BLaER1 (cell line): ENCODE data around the gene FYN.
"Not testable (repeated sequence)": the region's sequence is repeated elsewhere in the genome, so short reads cannot be mapped to it uniquely, and the experiment has no call there.

ENCODE experiments used
- H3K27ac ChIP-seq: shearing (Covaris generic); formaldehyde crosslinking; 2 replicates; pipeline ENCODE4 v1.8.1; 2022
- H3K27me3 ChIP-seq: shearing (Covaris generic); formaldehyde crosslinking; 2 replicates; pipeline ENCODE4 v1.8.1; 2022
- H3K36me3 ChIP-seq: shearing (Covaris generic); formaldehyde crosslinking; 2 replicates; pipeline ENCODE4 v1.8.1; 2022
- H3K4me1 ChIP-seq: shearing (Covaris generic); formaldehyde crosslinking; 2 replicates; pipeline ENCODE4 v1.8.1; 2022
- H3K4me2 ChIP-seq: shearing (Covaris generic); formaldehyde crosslinking; 2 replicates; pipeline ENCODE4 v1.8.1; 2022
- H3K4me3 ChIP-seq: shearing (Covaris generic); formaldehyde crosslinking; 2 replicates; pipeline ENCODE4 v1.8.1; 2022
- H3K9ac ChIP-seq: shearing (Covaris generic); formaldehyde crosslinking; 2 replicates; pipeline ENCODE4 v1.8.1; 2022
- H3K9me3 ChIP-seq: shearing (Covaris generic); formaldehyde crosslinking; 2 replicates; pipeline ENCODE4 v1.8.1; 2022
- H4K20me1 ChIP-seq: shearing (Covaris generic); formaldehyde crosslinking; 2 replicates; pipeline ENCODE4 v1.8.1; 2022
- Cebpa-rat ChIP-seq: shearing (Covaris generic); IDR thresholded peaks from 2 replicates; pipeline ENCODE4 v1.8.1; 2022

Gene FYN

DNA sequence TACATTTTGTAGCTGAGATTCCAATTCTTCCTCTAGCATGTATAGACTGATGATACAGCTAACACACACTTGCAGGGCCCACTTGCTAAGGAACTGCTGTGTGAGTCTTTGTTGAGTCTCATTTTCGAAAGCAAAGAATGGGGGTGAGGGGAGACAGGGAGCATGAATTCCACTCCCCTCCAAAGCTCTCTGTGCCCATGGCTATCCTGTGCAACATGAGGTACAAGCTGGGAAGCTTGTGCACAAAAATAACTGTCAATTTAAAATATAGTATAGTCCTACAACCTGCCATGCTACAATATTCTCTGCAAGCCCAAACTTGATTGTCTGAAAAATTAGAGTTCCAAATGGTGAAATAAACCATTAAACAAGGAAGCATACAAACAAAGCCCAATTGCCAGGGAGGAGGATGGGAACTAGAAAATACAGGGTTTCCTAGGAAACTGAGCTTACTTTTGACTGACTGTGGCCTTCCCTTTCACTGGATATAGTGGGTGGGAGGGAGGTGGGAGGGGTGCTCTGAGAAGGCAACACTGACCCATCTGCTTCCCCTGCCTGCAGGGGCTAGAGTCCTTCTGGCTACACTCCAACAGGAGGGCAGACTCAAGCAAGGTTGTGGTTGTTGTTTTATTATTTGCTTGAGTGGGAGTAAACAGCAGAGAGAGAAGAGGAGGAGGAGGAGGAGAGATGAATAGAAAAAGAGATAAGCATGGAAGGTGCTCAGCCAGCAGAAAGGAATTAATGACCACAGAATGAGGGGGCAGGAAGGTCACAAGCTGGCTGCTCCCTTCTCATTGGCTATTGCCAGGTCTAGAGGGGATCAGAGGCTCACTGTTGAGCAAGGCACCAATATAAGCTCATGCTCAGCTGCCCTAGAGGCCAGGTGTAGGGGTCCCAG is 84.6 kb downstream of the FYN start:
- Histone ChIP-seq H4K20me1 (peaks cover 41% of the 10 kb centered on the region; the same call in 1 of the 2 replicates), H3K27me3 (no peaks in the 10 kb centered on the region), H3K4me1 (peaks cover 16% of the 10 kb centered on the region), H3K9ac (no peak overlapping the region), H3K4me2 (no peak overlapping the region), H3K4me3 (no peak overlapping the region), H3K36me3 (peaks cover 37% of the 10 kb centered on the region), H3K27ac (no peak overlapping the region), H3K9me3 (peaks cover 18% of the 10 kb centered on the region)
- TF ChIP-seq Cebpa-rat: no peak

DNA sequence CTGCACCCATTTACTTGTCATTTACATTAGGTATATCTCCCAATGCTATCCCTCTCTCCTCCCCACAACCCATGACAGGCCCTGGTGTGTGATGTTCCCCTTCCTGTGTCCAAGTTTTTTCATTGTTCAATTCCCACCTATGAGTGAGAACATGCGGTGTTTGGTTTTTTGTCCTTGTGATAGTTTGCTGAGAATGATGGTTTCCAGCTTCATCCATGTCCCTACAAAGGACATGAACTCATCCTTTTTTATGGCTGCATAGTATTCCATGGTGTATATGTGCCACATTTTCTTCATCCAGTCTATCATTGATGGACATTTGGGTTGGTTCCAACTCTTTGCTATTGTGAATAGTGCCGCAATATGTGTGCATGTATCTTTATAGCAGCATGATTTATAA is 87.1 kb downstream of the FYN start:
- not testable (repeated sequence) for H3K9ac ChIP-seq, H3K27ac ChIP-seq, H3K4me3 ChIP-seq, H3K4me2 ChIP-seq, H3K27me3 ChIP-seq
- peaks cover 18% of the 10 kb centered on the region for H3K9me3 ChIP-seq
- H3K36me3 ChIP-seq: peaks cover 49% of the 10 kb centered on the region
- peaks cover 11% of the 10 kb centered on the region; the same call in 1 of the 2 replicates for H3K4me1 ChIP-seq
- H4K20me1 ChIP-seq: peaks cover 46% of the 10 kb centered on the region

DNA sequence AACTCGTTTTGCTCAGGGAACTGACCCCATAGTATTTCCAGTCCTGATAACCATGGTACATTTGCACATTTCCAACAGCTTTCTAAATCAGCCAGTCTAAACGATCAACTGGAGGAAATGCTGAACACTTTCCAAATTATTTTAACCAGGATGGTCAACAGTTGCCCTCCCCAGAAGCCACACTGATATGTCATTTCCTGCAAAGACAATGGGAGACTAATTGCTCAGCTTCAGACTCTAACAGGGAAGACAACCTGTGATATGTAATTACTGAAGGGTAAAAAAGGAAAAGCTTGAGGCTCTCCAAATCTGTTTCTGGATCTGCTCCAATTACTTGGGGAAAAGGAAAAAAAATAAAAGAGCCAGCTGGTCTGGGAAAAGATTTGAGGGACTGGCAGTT is 88.8 kb downstream of the FYN start:
- no peak overlapping the region for H3K4me3 ChIP-seq
- peaks cover 60% of the 10 kb centered on the region for H3K36me3 ChIP-seq
- TF ChIP-seq Cebpa-rat: no peak
- H3K9ac ChIP-seq: no peak overlapping the region
- H3K4me1 ChIP-seq: peaks cover 11% of the 10 kb centered on the region; the same call in 1 of the 2 replicates
- peaks cover 18% of the 10 kb centered on the region for H3K9me3 ChIP-seq
- no peak overlapping the region for H3K27ac ChIP-seq
- H3K27me3 ChIP-seq: no peaks in the 10 kb centered on the region
- H4K20me1 ChIP-seq: peaks cover 44% of the 10 kb centered on the region
- H3K4me2 ChIP-seq: no peak overlapping the region

DNA sequence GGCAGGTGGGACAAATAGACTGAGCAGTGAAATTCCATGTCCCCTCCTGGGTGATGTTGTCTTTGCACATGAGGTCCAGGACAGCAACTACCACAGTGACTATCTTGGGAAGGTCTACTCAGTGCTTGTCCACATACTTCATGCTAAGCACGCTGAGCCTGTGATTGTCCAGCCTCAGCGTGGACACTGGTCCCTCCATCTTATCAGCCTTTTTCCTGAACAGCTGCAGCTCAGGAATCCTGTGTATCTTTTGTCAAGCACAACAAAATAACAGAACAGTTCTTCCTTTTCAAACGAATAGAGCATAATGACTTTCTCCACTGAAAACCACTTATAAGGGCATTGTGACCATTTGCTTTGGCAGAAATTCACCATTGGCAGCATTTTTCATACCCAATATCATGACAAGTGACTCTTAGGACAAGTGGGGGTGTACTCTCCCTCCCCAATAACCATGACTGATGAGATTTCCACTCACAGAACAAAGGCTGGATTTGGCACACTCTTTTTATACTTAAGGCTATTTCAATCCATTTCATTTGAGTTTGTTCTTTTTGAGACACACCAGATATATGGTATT is 90.3 kb downstream of the FYN start:
- Histone ChIP-seq H3K27ac (no peak overlapping the region), H3K36me3 (peaks cover 62% of the 10 kb centered on the region), H3K9me3 (peaks cover 11% of the 10 kb centered on the region), H3K27me3 (no peaks in the 10 kb centered on the region), H3K4me3 (no peak overlapping the region), H3K4me2 (no peak overlapping the region), H4K20me1 (peaks cover 44% of the 10 kb centered on the region), H3K4me1 (peaks cover 19% of the 10 kb centered on the region), H3K9ac (no peak overlapping the region)
- TF ChIP-seq Cebpa-rat: no peak

DNA sequence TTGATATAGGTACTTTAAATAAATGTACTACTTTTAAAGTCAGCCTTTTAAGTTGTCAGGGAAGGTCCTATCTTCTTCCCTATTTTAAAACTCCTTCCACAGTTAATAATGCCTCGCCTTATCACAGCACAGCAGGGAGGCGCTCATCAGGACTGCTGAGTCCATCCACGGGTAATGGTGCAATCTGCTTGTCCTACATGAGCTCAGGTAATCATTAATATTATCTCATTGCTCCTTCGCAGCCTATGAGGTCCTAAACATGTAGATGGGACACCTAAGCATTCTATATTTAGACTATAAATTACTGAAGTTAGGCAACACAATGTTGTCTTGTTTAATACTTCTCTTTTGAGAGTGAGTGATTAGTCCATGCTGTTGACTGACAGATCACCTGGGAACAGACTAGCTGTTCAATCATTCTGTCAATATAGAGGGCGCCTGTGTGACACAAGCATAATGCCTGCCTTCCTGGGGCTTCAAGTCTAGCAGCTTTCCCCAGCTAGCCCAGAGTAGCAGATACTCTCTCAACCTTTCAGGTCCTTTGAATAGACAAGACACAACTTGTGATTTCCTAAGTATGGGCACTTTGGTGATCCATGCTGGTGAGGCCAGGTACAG is 91.0 kb downstream of the FYN start:
- H3K9me3 ChIP-seq: peaks cover 4% of the 10 kb centered on the region
- no peaks in the 10 kb centered on the region for H3K27me3 ChIP-seq
- no peak overlapping the region for H3K27ac ChIP-seq
- H3K4me1 ChIP-seq: peaks cover 25% of the 10 kb centered on the region
- peaks cover 58% of the 10 kb centered on the region for H3K36me3 ChIP-seq
- no peak overlapping the region for H3K9ac ChIP-seq
- H3K4me2 ChIP-seq: no peak overlapping the region
- TF ChIP-seq Cebpa-rat: no peak
- peaks cover 44% of the 10 kb centered on the region for H4K20me1 ChIP-seq
- H3K4me3 ChIP-seq: no peak overlapping the region

DNA sequence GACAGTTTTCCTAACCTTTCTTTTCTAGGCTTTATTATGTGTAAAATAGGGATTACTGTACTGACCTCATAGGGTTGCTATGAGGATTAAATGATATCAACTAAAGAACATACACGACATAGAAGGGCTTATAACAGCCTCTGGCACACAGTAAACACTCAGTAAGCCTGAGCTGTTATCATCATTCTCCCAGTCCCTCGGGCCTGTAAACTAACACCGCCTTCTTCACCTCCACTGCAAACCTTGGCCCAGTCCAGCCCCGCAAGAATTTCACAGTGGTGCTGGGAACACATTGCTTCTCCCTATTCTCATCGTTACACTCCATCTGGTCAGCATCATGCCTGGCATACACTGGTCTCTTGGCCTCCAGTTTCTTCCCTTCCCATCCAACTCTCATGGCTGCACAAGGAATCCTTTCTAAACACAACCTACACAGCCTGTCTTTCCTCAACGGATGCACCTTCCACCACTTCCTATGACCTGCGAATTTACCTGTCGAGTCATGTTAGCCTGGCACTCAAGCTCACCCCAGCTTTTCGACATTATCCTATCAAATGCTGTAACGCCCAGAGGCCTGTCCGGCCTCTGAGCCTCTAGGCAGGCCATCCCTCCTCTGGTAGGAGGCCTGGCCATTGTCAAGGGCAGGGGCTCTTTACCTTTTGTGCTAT is 92.1 kb downstream of the FYN start:
- H3K27me3 ChIP-seq: no peaks in the 10 kb centered on the region

DNA sequence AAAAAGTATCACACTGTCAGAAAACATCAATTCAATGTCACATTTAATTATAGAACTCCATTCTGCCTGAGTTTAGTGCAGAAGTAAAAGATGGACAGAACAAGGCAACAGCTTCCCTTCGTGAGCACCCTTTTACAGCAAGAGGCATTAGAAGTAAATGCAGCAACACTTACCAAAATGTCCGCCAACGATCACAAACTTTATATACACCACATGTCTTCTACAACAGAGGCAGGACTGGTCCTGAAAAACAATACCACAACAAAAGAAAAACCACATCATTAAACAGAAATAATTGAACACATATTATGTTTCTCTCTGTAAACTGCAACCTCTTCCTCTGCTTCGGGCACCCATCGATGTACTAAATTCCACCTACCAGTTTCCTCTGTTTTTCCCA is 92.9 kb downstream of the FYN start:
- no peak overlapping the region for H3K4me3 ChIP-seq
- no peaks in the 10 kb centered on the region for H3K9me3 ChIP-seq
- H3K27ac ChIP-seq: no peak overlapping the region
- no peak for TF ChIP-seq Cebpa-rat
- H3K4me1 ChIP-seq: peaks cover 25% of the 10 kb centered on the region
- no peak overlapping the region for H3K9ac ChIP-seq
- no peak overlapping the region for H3K4me2 ChIP-seq
- peaks cover 48% of the 10 kb centered on the region for H4K20me1 ChIP-seq
- no peaks in the 10 kb centered on the region for H3K27me3 ChIP-seq
- H3K36me3 ChIP-seq: peaks cover 72% of the 10 kb centered on the region

More for the DNA sequence above, 92.1 kb downstream of the FYN start:
- no peak overlapping the region for H3K4me3 ChIP-seq
- H3K4me2 ChIP-seq: no peak overlapping the region
- peaks cover 64% of the 10 kb centered on the region for H3K36me3 ChIP-seq
- no peak overlapping the region for H3K9ac ChIP-seq
- TF ChIP-seq Cebpa-rat: no peak
- H4K20me1 ChIP-seq: peaks cover 44% of the 10 kb centered on the region
- H3K4me1 ChIP-seq: peaks cover 25% of the 10 kb centered on the region
- no peak overlapping the region for H3K27ac ChIP-seq
- H3K9me3 ChIP-seq: no peaks in the 10 kb centered on the region

DNA sequence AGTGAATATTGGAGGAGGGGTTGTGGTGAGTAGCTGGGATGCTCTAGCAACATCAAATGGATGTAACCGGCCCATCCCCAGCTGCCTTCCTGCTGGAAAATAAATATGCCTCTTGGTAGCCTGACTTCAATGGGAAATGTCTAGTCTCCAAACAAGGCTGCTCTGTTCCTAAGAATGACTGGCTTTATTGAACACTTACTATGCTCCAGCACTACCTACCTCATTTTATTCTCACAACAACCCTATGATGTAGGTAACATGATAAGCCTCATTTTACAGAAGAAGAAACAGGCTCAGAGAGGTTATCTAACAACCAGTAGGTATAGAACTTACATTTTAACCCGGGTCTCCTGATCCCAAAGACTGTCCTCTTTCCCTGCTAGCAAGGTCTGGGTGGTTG is 93.6 kb downstream of the FYN start:
- Histone ChIP-seq H3K9ac (no peak overlapping the region), H3K4me1 (peaks cover 23% of the 10 kb centered on the region), H3K9me3 (no peaks in the 10 kb centered on the region), H3K4me2 (no peak overlapping the region), H3K4me3 (no peak overlapping the region), H3K36me3 (peaks cover 79% of the 10 kb centered on the region), H3K27me3 (no peaks in the 10 kb centered on the region), H4K20me1 (peaks cover 48% of the 10 kb centered on the region), H3K27ac (no peak overlapping the region)
- no peak for TF ChIP-seq Cebpa-rat

DNA sequence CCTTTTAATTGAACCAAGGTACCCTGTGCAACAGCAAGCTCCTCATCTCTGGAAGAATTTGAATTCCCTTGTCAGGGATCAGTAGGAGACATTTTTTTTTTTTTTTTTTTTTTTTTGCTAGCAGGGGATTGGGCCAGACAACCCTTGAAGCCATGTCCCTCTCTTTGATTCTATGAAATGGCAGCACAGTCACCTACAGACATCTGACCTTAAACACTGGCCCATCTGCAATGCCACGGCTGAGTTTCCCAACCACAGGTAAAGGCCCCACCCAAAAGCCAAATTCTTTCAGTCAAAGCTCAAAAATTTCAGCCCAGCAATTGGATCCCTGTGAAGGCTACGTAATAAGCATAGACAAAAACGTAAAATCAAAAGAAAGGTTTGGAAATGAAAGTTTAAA is 94.2 kb downstream of the FYN start:
- Histone ChIP-seq H3K27ac (no peak overlapping the region), H3K9ac (no peak overlapping the region), H3K4me2 (no peak overlapping the region), H3K4me3 (no peak overlapping the region), H3K4me1 (peaks cover 19% of the 10 kb centered on the region), H3K9me3 (no peaks in the 10 kb centered on the region), H3K27me3 (no peaks in the 10 kb centered on the region), H3K36me3 (peaks cover 79% of the 10 kb centered on the region), H4K20me1 (peaks cover 48% of the 10 kb centered on the region)
- TF ChIP-seq Cebpa-rat: no peak
